GM19035 (cell line): ENCODE data around the gene POTEM.
"Not testable (repeated sequence)": the region's sequence is repeated elsewhere in the genome, so short reads cannot be mapped to it uniquely, and the experiment has no call there.

Experiments
- ATAC-seq: cut with Tn5 transposase; IDR thresholded peaks from one replicate; pipeline ENCODE4 v1.9.1; 2021; ENCODE audit not compliant: unreplicated experiment

Gene POTEM

GRCh38 chr14:18967134-18967533, at the start of gene POTEM:
Gene POTEM, plus strand, starts transcription at chr14:18967434. Its CDS starts 52 bp downstream, at chr14:18967486.
- ATAC-seq = not testable (repeated sequence)

- ATAC-seq = not testable (repeated sequence)
These were observed 48.9 kb upstream of the POTEM start for GRCh38 chr14:18918345-18918744.

GRCh38 chr14:18920052-18920451, 47.2 kb upstream of the POTEM start:
- not testable (repeated sequence) for ATAC-seq

- not testable (repeated sequence) for ATAC-seq
These were observed 46.1 kb upstream of the POTEM start for GRCh38 chr14:18921055-18921701.

GRCh38 chr14:18936848-18937247, 30.4 kb upstream of the POTEM start:
- not testable (repeated sequence) for ATAC-seq

GRCh38 chr14:18938733-18939132, 28.5 kb upstream of the POTEM start:
- not testable (repeated sequence) for ATAC-seq

- not testable (repeated sequence) for ATAC-seq
These were observed 17.3 kb upstream of the POTEM start for GRCh38 chr14:18949939-18950338.

GRCh38 chr14:18953085-18953484, 14.1 kb upstream of the POTEM start:
- not testable (repeated sequence) for ATAC-seq

- ATAC-seq = not testable (repeated sequence)
These were observed 11.4 kb upstream of the POTEM start for GRCh38 chr14:18955816-18956215.

GRCh38 chr14:18961576-18961975, 5.7 kb upstream of the POTEM start:
- ATAC-seq = not testable (repeated sequence)

- peak; percentile 74 for ATAC-seq
These were observed 5.1 kb upstream of the POTEM start for GRCh38 chr14:18962143-18962542.

GRCh38 chr14:18963276-18963675, 4.0 kb upstream of the POTEM start:
- not testable (repeated sequence) for ATAC-seq

- ATAC-seq = not testable (repeated sequence)
These were observed 2.4 kb upstream of the POTEM start for GRCh38 chr14:18964878-18965277.

GRCh38 chr14:19002566-19002965, 35.3 kb downstream of the POTEM start:
- ATAC-seq = not testable (repeated sequence)

- not testable (repeated sequence) for ATAC-seq
These were observed 39.3 kb downstream of the POTEM start for GRCh38 chr14:19006490-19006889.

GRCh38 chr14:19007678-19008077, 40.4 kb downstream of the POTEM start:
- not testable (repeated sequence) for ATAC-seq

- not testable (repeated sequence) for ATAC-seq
These were observed 43.8 kb downstream of the POTEM start for GRCh38 chr14:19011029-19011428.

- ATAC-seq = not testable (repeated sequence)
These were observed 44.5 kb downstream of the POTEM start for GRCh38 chr14:19011703-19012102.

GRCh38 chr14:19015185-19015584, 48.0 kb downstream of the POTEM start:
- ATAC-seq = not testable (repeated sequence)

GRCh38 chr14:19025080-19025589, 57.9 kb downstream of the POTEM start:
- ATAC-seq = not testable (repeated sequence)

- ATAC-seq = not testable (repeated sequence)
These were observed 59.6 kb downstream of the POTEM start for GRCh38 chr14:19026649-19027351.

- ATAC-seq = not testable (repeated sequence)
These were observed 60.7 kb downstream of the POTEM start for GRCh38 chr14:19027895-19028294.
